Spleen (tissue), 11 donors: ENCODE data around the gene DNASE1L2. TPM values are rescaled to one million over a fixed set of nuclear protein-coding genes. Genes with fewer than 3 reads are reported as not detected.

Experiments used
- DNase-seq: peaks from one replicate; pipeline ENCODE4 v3.0.0-alpha.2; 2020
- H3K27ac ChIP-seq, 8 donors: fragments of 200-600 bp; sonication (generic) in 7 of 8; 1 replicate in 4 of 8; 2 replicates in 4 of 8; pipeline versions ENCODE4 v1.5.0 to v1.8.0; 2016 to 2021; ENCODE audit warnings: inconsistent platforms in 4 of 8, mild to moderate bottlenecking in 4 of 8, moderate library complexity in 1 of 8
- H3K27me3 ChIP-seq, 7 donors: fragments of 200-600 bp; sonication (generic) in 6 of 7; replicated peaks in 1 of 7; 1 replicate in 4 of 7; 2 replicates in 3 of 7; pipeline versions ENCODE4 v1.5.0 to v1.8.0; 2016 to 2021; ENCODE audit warnings: inconsistent platforms in 3 of 7, mild to moderate bottlenecking in 1 of 7
- H3K36me3 ChIP-seq, 6 donors: fragments of 200-600 bp; sonication (generic) in 5 of 6; 1 replicate in 4 of 6; 2 replicates in 2 of 6; pipeline versions ENCODE4 v1.5.0 to v1.8.0; 2016 to 2021; ENCODE audit warnings: inconsistent platforms in 2 of 6
- H3K4me1 ChIP-seq, 6 donors: fragments of 200-600 bp; sonication (generic) in 5 of 6; 1 replicate in 3 of 6; 2 replicates in 3 of 6; pipeline versions ENCODE4 v1.5.0 to v1.8.0; 2016 to 2021; ENCODE audit warnings: inconsistent platforms in 3 of 6
- H3K4me3 ChIP-seq, 8 donors: fragments of 200-600 bp; sonication (generic) in 7 of 8; 1 replicate in 4 of 8; 2 replicates in 4 of 8; pipeline versions ENCODE4 v1.5.0 to v1.8.0; 2016 to 2021; ENCODE audit warnings: inconsistent platforms in 4 of 8, mild to moderate bottlenecking in 4 of 8, moderate library complexity in 2 of 8
- H3K9me3 ChIP-seq, 8 donors: fragments of 200-600 bp; sonication (generic) in 7 of 8; 1 replicate in 4 of 8; 2 replicates in 4 of 8; pipeline versions ENCODE4 v1.5.0 to v1.8.0; 2016 to 2021; ENCODE audit warnings: inconsistent platforms in 4 of 8
- POLR2A ChIP-seq, 3 donors: fragments of 450-650 bp; IDR thresholded peaks; one replicate each; pipeline ENCODE4 v1.5.1; 2017; ENCODE audit warnings: antibody characterized with exemption in 3 of 3, mild to moderate bottlenecking in 1 of 3
- POLR2AphosphoS5 ChIP-seq, 3 donors: sonication (generic); formaldehyde crosslinking; IDR thresholded peaks; one replicate each; pipeline ENCODE4 v1.5.1; 2017; ENCODE audit warnings: antibody characterized with exemption in 3 of 3
- WGBS, 5 donors: extraction: QIAGEN DNeasy Blood & Tissue Kit in 3 of 5; methylation state at CpG; one replicate each; pipeline versions ENCODE4 v1.1.5 to v1.1.7; 2013 to 2018; 5-methylcytosine and 5-hydroxymethylcytosine counted together
- intact Hi-C: fragments of 100-400 bp; cut with DNase I; formaldehyde crosslinking; loops from one replicate; pipeline ENCODE4 v1.15.0; 2023; ENCODE audit warnings: low total_unique reads
- polyA plus RNA-seq, 3 donors: library from polyadenylated mRNA; stranded (reverse); fragments of 200-250 nt; gene quantifications; one replicate each; pipeline ENCODE4 v1.2.1, GENCODE V29; 2013
- total RNA-seq, 7 donors: library from RNA; depleted of rRNA in 3 of 7; stranded (reverse); fragments of >200 nt in 3 of 7; fragmentation: NEBNext Ultra II Directional in 4 of 7; extraction: Animal tissue kit (Norgen Biotek cat#: 25700) in 4 of 7; gene quantifications; one replicate each; pipeline versions ENCODE4 v1.1.0 to v1.2.1, GENCODE V29; 2016 to 2021
- TF ChIP-seq, protein P1 (sequence below), 11 experiments: fragments of 200-600 bp in 7 of 11; fragments of 450-650 bp in 4 of 11; sonication (generic) in 4 of 11; IDR thresholded peaks in 8 of 11; conservative IDR thresholded peaks in 3 of 11; 1 replicate in 7 of 11; 2 replicates in 4 of 11; pipeline versions ENCODE4 v1.4.0 to v1.8.0; 2016 to 2021; ENCODE audit warnings: antibody characterized with exemption in 11 of 11, inconsistent platforms in 4 of 11, mild to moderate bottlenecking in 1 of 11
- donor health status: healthy with polysubstance abuse.
- donor health status: DM: no; HTN: no; CAD: no; lungs with moderate emphysema.
- donor health status: DM: no; HTN: no; CAD: no.
- donor health status: Bipolar disorder and iron deficiency.
- donor health status: healthy.
- donor health status: DM: no; HTN: no; CAD: no.
- donor health status: DM: yes; HTN: yes; CAD: no.

Gene DNASE1L2
- total and polyA plus RNA-seq, 10 donors: 0.59 to 2.2 (median 1.2) TPM

- peak; percentile 84 for DNase-seq
- peak in 1 of 3 donors; percentile 26 for TF ChIP-seq POLR2AphosphoS5 (IDR thresholded peaks at IDR 0.05)
- TF ChIP-seq, protein P1, sequence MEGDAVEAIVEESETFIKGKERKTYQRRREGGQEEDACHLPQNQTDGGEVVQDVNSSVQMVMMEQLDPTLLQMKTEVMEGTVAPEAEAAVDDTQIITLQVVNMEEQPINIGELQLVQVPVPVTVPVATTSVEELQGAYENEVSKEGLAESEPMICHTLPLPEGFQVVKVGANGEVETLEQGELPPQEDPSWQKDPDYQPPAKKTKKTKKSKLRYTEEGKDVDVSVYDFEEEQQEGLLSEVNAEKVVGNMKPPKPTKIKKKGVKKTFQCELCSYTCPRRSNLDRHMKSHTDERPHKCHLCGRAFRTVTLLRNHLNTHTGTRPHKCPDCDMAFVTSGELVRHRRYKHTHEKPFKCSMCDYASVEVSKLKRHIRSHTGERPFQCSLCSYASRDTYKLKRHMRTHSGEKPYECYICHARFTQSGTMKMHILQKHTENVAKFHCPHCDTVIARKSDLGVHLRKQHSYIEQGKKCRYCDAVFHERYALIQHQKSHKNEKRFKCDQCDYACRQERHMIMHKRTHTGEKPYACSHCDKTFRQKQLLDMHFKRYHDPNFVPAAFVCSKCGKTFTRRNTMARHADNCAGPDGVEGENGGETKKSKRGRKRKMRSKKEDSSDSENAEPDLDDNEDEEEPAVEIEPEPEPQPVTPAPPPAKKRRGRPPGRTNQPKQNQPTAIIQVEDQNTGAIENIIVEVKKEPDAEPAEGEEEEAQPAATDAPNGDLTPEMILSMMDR (IDR thresholded peaks at IDR 0.05 in 8 of 11, conservative IDR thresholded peaks at IDR 0.05 in 3 of 11): no peak
- H3K9me3 ChIP-seq: no peaks in the 10 kb centered on the region
Measured at GRCh38 chr16:2213817-2214718, 22.2 kb upstream of the DNASE1L2 start.

DNA sequence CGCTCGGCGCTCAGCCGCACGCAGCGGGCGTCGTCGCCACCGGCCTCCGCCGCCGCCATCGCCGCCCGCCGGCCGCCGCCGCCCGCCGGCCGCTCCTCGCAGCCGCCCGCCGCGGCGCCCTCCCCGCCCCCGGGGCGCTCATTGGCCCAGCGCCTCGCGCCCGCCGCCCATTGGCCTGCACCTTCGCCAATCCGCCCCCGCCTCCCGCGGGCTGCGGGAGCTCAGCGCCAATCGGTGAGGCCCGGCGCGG, 21.6 kb upstream of the DNASE1L2 start, which contains the start of gene PGP:
Gene PGP (minus strand): TSS at position 122 of the 250 bp plus-strand sequence. CDS start 63 bp downstream, at position 59.
- intact Hi-C loops: no loop called here
- no peaks in the 10 kb centered on the region for H3K9me3 ChIP-seq
- peaks cover 18 to 53% (median 31%) of the 10 kb centered on the region in 6 donors for H3K4me1 ChIP-seq
- peak within 1 kb of the TSS; percentile 71 to 98 (median 89) for H3K4me3 ChIP-seq
- no peak for DNase-seq
- no peak for TF ChIP-seq POLR2AphosphoS5 (IDR thresholded peaks at IDR 0.05)
- peaks cover 0 to 21% (median 4%) of the 10 kb centered on the region in 6 donors for H3K36me3 ChIP-seq
- H3K27ac ChIP-seq: peak within 1 kb of the TSS; percentile 70 to 98 (median 91)
- no peaks in the 10 kb centered on the region for H3K27me3 ChIP-seq
- 0 to 1% (median 0%) methylated on average over 1 to 48 of the region's 48 CpGs for WGBS, 5 donors

More at GRCh38 chr16:2213817-2214718, 22.2 kb upstream of the DNASE1L2 start:
- H3K27ac ChIP-seq: peak overlapping the region; percentile 54 to 98 (median 86)
- H3K4me3 ChIP-seq: peak overlapping the region; percentile 71 to 98 (median 89)
- 1 to 3% (median 1%) methylated on average over 13 to 98 of the region's 98 CpGs for WGBS, 5 donors
- H3K27me3 ChIP-seq: no peaks in the 10 kb centered on the region
- intact Hi-C loops: no loop called here
- H3K4me1 ChIP-seq: peaks cover 18 to 56% (median 31%) of the 10 kb centered on the region in 6 donors
- peaks cover 0 to 27% (median 10%) of the 10 kb centered on the region in 6 donors for H3K36me3 ChIP-seq

- Histone ChIP-seq H3K27ac (peak overlapping the region in 1 of 8 donors; percentile 96), H3K36me3 (peaks cover 0 to 11% (median 0%) of the 10 kb centered on the region in 6 donors), H3K9me3 (no peaks in the 10 kb centered on the region), H3K4me3 (no peak overlapping the region), H3K27me3 (no peaks in the 10 kb centered on the region), H3K4me1 (peaks cover 18 to 44% (median 31%) of the 10 kb centered on the region in 6 donors)
- TF ChIP-seq POLR2AphosphoS5 (IDR thresholded peaks at IDR 0.05) (no peak), POLR2A (IDR thresholded peaks at IDR 0.05) (no peak)
- TF ChIP-seq, protein P1 (IDR thresholded peaks at IDR 0.05 in 8 of 11, conservative IDR thresholded peaks at IDR 0.05 in 3 of 11): no peak
- no peak for DNase-seq
- WGBS, 5 donors: 93 to 98% (median 97%) methylated on average over 4 of the region's 4 CpGs
- intact Hi-C loops: no loop called here
Measured at GRCh38 chr16:2216330-2216729, 19.9 kb upstream of the DNASE1L2 start.

- DNase-seq: peak; percentile 100
- Histone ChIP-seq H3K27ac (peak within 1 kb of the TSS; percentile 78 to 96 (median 91)), H3K9me3 (no peaks in the 10 kb centered on the region), H3K4me1 (peaks cover 13 to 45% (median 36%) of the 10 kb centered on the region in 6 donors), H3K4me3 (peak within 1 kb of the TSS; percentile 68 to 99 (median 92)), H3K27me3 (no peaks in the 10 kb centered on the region), H3K36me3 (peaks cover 0 to 26% (median 8%) of the 10 kb centered on the region in 6 donors)
- TF ChIP-seq POLR2A (IDR thresholded peaks at IDR 0.05) (peak; percentile 57 to 86 (median 62)), POLR2AphosphoS5 (IDR thresholded peaks at IDR 0.05) (peak; percentile 97 to 99 (median 99))
- TF ChIP-seq, protein P1 (IDR thresholded peaks at IDR 0.05 in 8 of 11, conservative IDR thresholded peaks at IDR 0.05 in 3 of 11): peak in 8 of 11 experiments; percentile 21 to 64 (median 42)
- 0 to 1% (median 0%) methylated on average over 54 to 82 of the region's 82 CpGs for WGBS, 5 donors
- intact Hi-C loops: no loop called here
Measured at GRCh38 chr16:2223221-2223941, 12.9 kb upstream of the DNASE1L2 start, which contains the start of gene E4F1. TSS of gene E4F1 (plus strand) at chr16:2223591. CDS start at chr16:2223614, 23 bp downstream.
